GM23338 (cell line): Measurements from ENCODE around the gene SMPDL3B. TPM values are rescaled to one million over a fixed set of nuclear protein-coding genes. Genes with fewer than 3 reads are reported as not detected.

Experiments used
- ATAC-seq: fragments of 200-7000 bp; cut with Tn5 transposase; 3 replicates; pipeline ENCODE4 v1.9.1; 2020
- DNase-seq: peaks from one replicate; pipeline ENCODE4 v3.0.0-alpha.2; 2015; ENCODE audit warnings: low spot score
- H2AFZ ChIP-seq: fragments of 200-600 bp; sonication (generic); 2 replicates; pipeline ENCODE4 v1.8.0; 2016; ENCODE audit warnings: antibody characterized with exemption, mild to moderate bottlenecking, moderate library complexity
- H3F3A ChIP-seq: fragments of 200-600 bp; sonication (generic); replicated peaks from 2 replicates; pipeline ENCODE4 v1.8.0; 2017; ENCODE audit warnings: antibody characterized with exemption, mixed run types, low read depth
- H3K27ac ChIP-seq: fragments of 200-600 bp; sonication (generic); 2 replicates; pipeline ENCODE4 v1.6.1; 2016; ENCODE audit warnings: low read depth
- H3K27me3 ChIP-seq: fragments of 200-600 bp; sonication (generic); 2 replicates; pipeline ENCODE4 v1.8.0; 2016; ENCODE audit warnings: mild to moderate bottlenecking, mixed run types, moderate library complexity; ENCODE audit not compliant: insufficient read depth
- H3K36me3 ChIP-seq: fragments of 200-600 bp; sonication (generic); 2 replicates; pipeline ENCODE4 v1.8.0; 2016; ENCODE audit warnings: mild to moderate bottlenecking; ENCODE audit not compliant: insufficient read depth
- H3K4me1 ChIP-seq: fragments of 200-600 bp; sonication (generic); 2 replicates; pipeline ENCODE4 v1.8.0; 2016; ENCODE audit warnings: mild to moderate bottlenecking, moderate library complexity; ENCODE audit not compliant: insufficient read depth
- H3K4me2 ChIP-seq: fragments of 200-600 bp; sonication (generic); 2 replicates; pipeline ENCODE4 v1.7.1; 2017; ENCODE audit warnings: mixed run types
- H3K4me3 ChIP-seq: fragments of 200-600 bp; sonication (generic); 2 replicates; pipeline ENCODE4 v1.6.1; 2016; ENCODE audit warnings: mixed run types
- H3K79me2 ChIP-seq: fragments of 200-600 bp; sonication (generic); replicated peaks from 2 replicates; pipeline ENCODE4 v1.8.0; 2017; ENCODE audit warnings: mild to moderate bottlenecking; ENCODE audit not compliant: insufficient read depth
- H3K9me2 ChIP-seq: fragments of 200-600 bp; sonication (generic); 2 replicates; pipeline ENCODE4 v1.8.0; 2017; ENCODE audit not compliant: insufficient read depth
- H4K20me1 ChIP-seq: fragments of 200-600 bp; sonication (generic); replicated peaks from 2 replicates; pipeline ENCODE4 v1.8.0; 2017; ENCODE audit warnings: mild to moderate bottlenecking; ENCODE audit not compliant: insufficient read depth
- H3K27ac Mint-ChIP-seq: 2 replicates; pipeline ENCODE4 v1.8.0; 2020; ENCODE audit warnings: inconsistent platforms, mild to moderate bottlenecking, moderate library complexity, mixed read lengths
- H3K27me3 Mint-ChIP-seq: 3 replicates; pipeline ENCODE4 v1.8.0; 2022; ENCODE audit warnings: low read depth, mild to moderate bottlenecking, moderate library complexity, mixed read lengths, inconsistent platforms; ENCODE audit not compliant: insufficient read depth, poor library complexity
- H3K36me3 Mint-ChIP-seq: 3 replicates; pipeline ENCODE4 v1.8.0; 2021; ENCODE audit warnings: low read depth, mild to moderate bottlenecking, inconsistent platforms, moderate library complexity, mixed read lengths
- H3K4me1 Mint-ChIP-seq: 3 replicates; pipeline ENCODE4 v1.8.0; 2020; ENCODE audit warnings: mild to moderate bottlenecking, inconsistent platforms, mixed read lengths
- H3K4me3 Mint-ChIP-seq: 3 replicates; pipeline ENCODE4 v1.8.0; 2021; ENCODE audit warnings: moderate library complexity, mild to moderate bottlenecking, inconsistent platforms, mixed read lengths
- H3K9me3 Mint-ChIP-seq: 3 replicates; pipeline ENCODE4 v1.8.0; 2020; ENCODE audit warnings: moderate library complexity, mild to moderate bottlenecking, inconsistent platforms, mixed read lengths
- CREB1 ChIP-seq: fragments of 250-450 bp; sonication (Bioruptor Pico); IDR thresholded peaks from 2 replicates; pipeline ENCODE4 v1.5.0; 2020; ENCODE audit warnings: low read depth, mild to moderate bottlenecking, moderate library complexity
- ETS1 ChIP-seq: IDR thresholded peaks from 2 replicates; pipeline ENCODE4 v1.6.1; 2016; ENCODE audit warnings: antibody characterized with exemption
- EZH2 ChIP-seq: fragments of 200-600 bp; sonication (generic); IDR thresholded peaks from one replicate; pipeline ENCODE4 v1.8.0; 2017; ENCODE audit warnings: antibody characterized with exemption, mild to moderate bottlenecking, low read depth; ENCODE audit not compliant: unreplicated experiment
- EZH2phosphoT487 ChIP-seq: fragments of 200-600 bp; sonication (generic); IDR thresholded peaks from one replicate; pipeline ENCODE4 v1.8.1; 2018; ENCODE audit warnings: antibody characterized with exemption; ENCODE audit not compliant: unreplicated experiment
- JUNB ChIP-seq: IDR thresholded peaks from one replicate; pipeline ENCODE4 v1.6.1; 2016; ENCODE audit warnings: antibody characterized with exemption; ENCODE audit not compliant: unreplicated experiment
- NANOG ChIP-seq: IDR thresholded peaks from 2 replicates; pipeline ENCODE4 v1.6.1; 2016; ENCODE audit warnings: antibody characterized with exemption, borderline replicate concordance
- STAT1 ChIP-seq: IDR thresholded peaks from one replicate; pipeline ENCODE4 v1.6.1; 2016; ENCODE audit warnings: antibody characterized with exemption; ENCODE audit not compliant: unreplicated experiment
- ZNF114 ChIP-seq: fragments of 250-450 bp; sonication (Bioruptor Pico); IDR thresholded peaks from 2 replicates; pipeline ENCODE4 v1.5.0; 2020; ENCODE audit warnings: mild to moderate bottlenecking, moderate library complexity
- ZNF462 ChIP-seq: fragments of 250-450 bp; sonication (Bioruptor Pico); IDR thresholded peaks from 2 replicates; pipeline ENCODE4 v1.5.0; 2020; ENCODE audit warnings: mild to moderate bottlenecking, moderate library complexity
- polyA plus RNA-seq: library from polyadenylated mRNA; unstranded; fragments of >200 nt; fragmentation: Nextera tagmentation; extraction: Ambion mirVana; gene quantifications from 2 replicates; pipeline ENCODE4 v1.2.1, GENCODE V29; 2016
- total RNA-seq: library from RNA; depleted of rRNA; stranded (reverse); fragments of >200 nt; shearing (Covaris generic); gene quantifications from 2 replicates; pipeline ENCODE4 v1.2.3, GENCODE V29; 2014
- TF ChIP-seq, protein P1 (sequence below): IDR thresholded peaks from one replicate; pipeline ENCODE4 v1.6.1; 2018; ENCODE audit warnings: antibody characterized with exemption; ENCODE audit not compliant: unreplicated experiment

Gene SMPDL3B
- total and polyA plus RNA-seq, 2 experiments from 2014 or later: 39.5 to 83.1 TPM

DNA sequence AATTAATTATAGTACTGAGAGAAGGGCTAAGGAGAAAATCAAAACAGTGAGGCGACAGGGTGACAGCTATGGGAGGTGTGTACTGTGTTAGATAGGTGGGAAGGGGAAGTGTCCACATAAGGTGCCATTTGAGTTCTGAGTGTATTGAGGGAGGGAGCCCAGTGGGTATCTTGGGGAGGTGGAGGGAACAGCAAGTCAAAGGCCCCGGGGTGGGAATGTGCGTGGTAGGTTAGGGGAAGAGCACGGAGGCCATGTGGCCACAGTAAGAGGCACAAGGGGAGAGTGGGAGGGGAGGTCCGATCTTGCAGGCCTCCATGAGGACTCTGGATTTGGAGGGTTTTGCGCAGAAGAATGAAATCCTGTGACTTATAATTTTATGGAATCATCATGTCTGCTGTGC lies 22.0 kb downstream of the SMPDL3B start (continued):
- TF ChIP-seq NANOG (no peak), EZH2 (no peak), EZH2phosphoT487 (no peak), CREB1 (CRISPR knock-in tag) (no peak), STAT1 (no peak), ZNF114 (CRISPR knock-in tag) (no peak), ETS1 (no peak)
- TF ChIP-seq, protein P1, sequence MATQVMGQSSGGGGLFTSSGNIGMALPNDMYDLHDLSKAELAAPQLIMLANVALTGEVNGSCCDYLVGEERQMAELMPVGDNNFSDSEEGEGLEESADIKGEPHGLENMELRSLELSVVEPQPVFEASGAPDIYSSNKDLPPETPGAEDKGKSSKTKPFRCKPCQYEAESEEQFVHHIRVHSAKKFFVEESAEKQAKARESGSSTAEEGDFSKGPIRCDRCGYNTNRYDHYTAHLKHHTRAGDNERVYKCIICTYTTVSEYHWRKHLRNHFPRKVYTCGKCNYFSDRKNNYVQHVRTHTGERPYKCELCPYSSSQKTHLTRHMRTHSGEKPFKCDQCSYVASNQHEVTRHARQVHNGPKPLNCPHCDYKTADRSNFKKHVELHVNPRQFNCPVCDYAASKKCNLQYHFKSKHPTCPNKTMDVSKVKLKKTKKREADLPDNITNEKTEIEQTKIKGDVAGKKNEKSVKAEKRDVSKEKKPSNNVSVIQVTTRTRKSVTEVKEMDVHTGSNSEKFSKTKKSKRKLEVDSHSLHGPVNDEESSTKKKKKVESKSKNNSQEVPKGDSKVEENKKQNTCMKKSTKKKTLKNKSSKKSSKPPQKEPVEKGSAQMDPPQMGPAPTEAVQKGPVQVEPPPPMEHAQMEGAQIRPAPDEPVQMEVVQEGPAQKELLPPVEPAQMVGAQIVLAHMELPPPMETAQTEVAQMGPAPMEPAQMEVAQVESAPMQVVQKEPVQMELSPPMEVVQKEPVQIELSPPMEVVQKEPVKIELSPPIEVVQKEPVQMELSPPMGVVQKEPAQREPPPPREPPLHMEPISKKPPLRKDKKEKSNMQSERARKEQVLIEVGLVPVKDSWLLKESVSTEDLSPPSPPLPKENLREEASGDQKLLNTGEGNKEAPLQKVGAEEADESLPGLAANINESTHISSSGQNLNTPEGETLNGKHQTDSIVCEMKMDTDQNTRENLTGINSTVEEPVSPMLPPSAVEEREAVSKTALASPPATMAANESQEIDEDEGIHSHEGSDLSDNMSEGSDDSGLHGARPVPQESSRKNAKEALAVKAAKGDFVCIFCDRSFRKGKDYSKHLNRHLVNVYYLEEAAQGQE: no peak

- Mint-ChIP-seq H3K4me3 (no peak overlapping the region), H3K4me1 (peaks cover 15% of the 10 kb centered on the region), H3K9me3 (no peaks in the 10 kb centered on the region), H3K27me3 (peaks cover 11% of the 10 kb centered on the region), H3K27ac (no peak overlapping the region), H3K36me3 (peaks cover 49% of the 10 kb centered on the region)
- Histone ChIP-seq H3K79me2 (peaks cover 6% of the 10 kb centered on the region; the same call in 1 of the 2 replicates), H3K27me3 (no peaks in the 10 kb centered on the region), H4K20me1 (no peaks in the 10 kb centered on the region; the same call in 1 of the 2 replicates), H3K9me2 (no peaks in the 10 kb centered on the region), H3K4me3 (no peak overlapping the region), H3K4me1 (peaks cover 17% of the 10 kb centered on the region; the same call in 1 of the 2 replicates), H3K27ac (no peak overlapping the region), H3K36me3 (peaks cover 14% of the 10 kb centered on the region), H3K4me2 (no peak overlapping the region), H2AFZ (no peak overlapping the region), H3F3A (peaks cover 13% of the 10 kb centered on the region)
- ATAC-seq (no peak), DNase-seq (no peak)
- TF ChIP-seq ZNF462 (CRISPR knock-in tag): no peak
- no peak for TF ChIP-seq EZH2
- TF ChIP-seq NANOG: no peak
- TF ChIP-seq JUNB: no peak
- TF ChIP-seq EZH2phosphoT487: no peak
- no peak for TF ChIP-seq ETS1
- TF ChIP-seq CREB1 (CRISPR knock-in tag): no peak
Observed at GRCh38 chr1:27957655-27958054, 22.9 kb downstream of the SMPDL3B start.
